ENCODE results near the gene LRRC73. TPM values are rescaled to one million over a fixed set of nuclear protein-coding genes. Genes with fewer than 3 reads are reported as not detected.

The LRRC73 gene
- total and polyA plus RNA-seq, 2 experiments from 2014 or later, result 2.9 to 3.4 TPM

- H3K36me3 ChIP-seq, result peaks cover 28% of the 10 kb centered on the region
- no peaks in the 10 kb centered on the region for H3K27me3 ChIP-seq
- H3K4me1 ChIP-seq (ENCODE audit: low read depth), result peaks cover 13% of the 10 kb centered on the region
- no peak for DNase-seq (ENCODE audit: low read depth in 1 of 2, low spot score in 1 of 2)
- H3K4me3 ChIP-seq, result no peak overlapping the region
- TF ChIP-seq CTCF (IDR thresholded peaks at IDR 0.05; ENCODE audit: low read depth, low read length), result no peak
- peak overlapping the region; percentile 59 for H3K27ac ChIP-seq
- H3K9me3 ChIP-seq (ENCODE audit: low read depth), result no peaks in the 10 kb centered on the region
Measured at GRCh38 chr6:43497689-43498088, 12.5 kb downstream of the LRRC73 start.

- no peak overlapping the region for H3K4me3 ChIP-seq
- TF ChIP-seq CTCF (IDR thresholded peaks at IDR 0.05; ENCODE audit: low read depth, low read length), result no peak
- no peaks in the 10 kb centered on the region for H3K9me3 ChIP-seq (ENCODE audit: low read depth)
- no peak for DNase-seq (ENCODE audit: low read depth in 1 of 2, low spot score in 1 of 2)
- H3K27ac ChIP-seq, result peak overlapping the region; percentile 59
- no peaks in the 10 kb centered on the region for H3K27me3 ChIP-seq
- H3K4me1 ChIP-seq (ENCODE audit: low read depth), result peaks cover 13% of the 10 kb centered on the region
- peaks cover 23% of the 10 kb centered on the region for H3K36me3 ChIP-seq
Measured at GRCh38 chr6:43497129-43497396, 13.1 kb downstream of the LRRC73 start.

- peak; percentile 46 to 65 for DNase-seq (ENCODE audit: low read depth in 1 of 2, low spot score in 1 of 2)
- peak; percentile 60 for TF ChIP-seq CTCF (IDR thresholded peaks at IDR 0.05; ENCODE audit: low read depth, low read length)
- Histone ChIP-seq H3K4me3 (no peak overlapping the region), H3K27me3 (no peaks in the 10 kb centered on the region), H3K36me3 (peaks cover 22% of the 10 kb centered on the region), H3K27ac (peak overlapping the region; percentile 59), H3K4me1 (ENCODE audit: low read depth) (peaks cover 13% of the 10 kb centered on the region), H3K9me3 (ENCODE audit: low read depth) (no peaks in the 10 kb centered on the region)
Measured at GRCh38 chr6:43496370-43497128, 13.6 kb downstream of the LRRC73 start.

GRCh38 chr6:43495409-43495941 lies 14.7 kb downstream of the LRRC73 start:
- DNase-seq (ENCODE audit: low read depth in 1 of 2, low spot score in 1 of 2), result no peak
- Histone ChIP-seq H3K9me3 (ENCODE audit: low read depth) (no peaks in the 10 kb centered on the region), H3K36me3 (peaks cover 18% of the 10 kb centered on the region), H3K27me3 (no peaks in the 10 kb centered on the region), H3K4me1 (ENCODE audit: low read depth) (peaks cover 13% of the 10 kb centered on the region), H3K4me3 (no peak overlapping the region), H3K27ac (peak overlapping the region; percentile 59)
- TF ChIP-seq CTCF (IDR thresholded peaks at IDR 0.05; ENCODE audit: low read depth, low read length), result peak; percentile 20

GRCh38 chr6:43494766-43495165 lies 15.4 kb downstream of the LRRC73 start:
- Histone ChIP-seq H3K9me3 (ENCODE audit: low read depth) (no peaks in the 10 kb centered on the region), H3K36me3 (peaks cover 15% of the 10 kb centered on the region), H3K4me1 (ENCODE audit: low read depth) (peaks cover 13% of the 10 kb centered on the region), H3K27me3 (no peaks in the 10 kb centered on the region), H3K4me3 (no peak overlapping the region), H3K27ac (no peak overlapping the region)
- no peak for TF ChIP-seq CTCF (IDR thresholded peaks at IDR 0.05; ENCODE audit: low read depth, low read length)
- DNase-seq (ENCODE audit: low read depth in 1 of 2, low spot score in 1 of 2), result no peak
